A673 (cell line): ENCODE measurements around the gene ADAMTS6. TPM values are rescaled to one million over a fixed set of nuclear protein-coding genes. Genes with fewer than 3 reads are reported as not detected.

Experiments
- BruUV-seq: library from RNA; stranded (reverse); fragments of 400-500 nt; replicated peaks from 2 replicates; lab custom pipeline; 2021; lab: Mats Ljungman, UMichigan
- CTCF ChIA-PET: fragments of 300-600 bp; sonication (Branson Sonifier 250); formaldehyde crosslinking; loops from one replicate; lab custom pipeline; 2022; ENCODE audit warnings: antibody characterized with exemption; lab: Charles Lee
- POLR2A ChIA-PET: fragments of 300-600 bp; sonication (Branson Sonifier 250); formaldehyde crosslinking; loops from one replicate; lab custom pipeline; 2022; ENCODE audit warnings: antibody characterized with exemption; ENCODE audit not compliant: low non-redundant PET; lab: Charles Lee
- DNase-seq: peaks from one replicate; pipeline ENCODE4 v3.0.0-alpha.2; 2015; ENCODE audit warnings: low spot score
- H3K27ac ChIP-seq: fragments of 200-600 bp; sonication (generic); 2 replicates; pipeline ENCODE4 v1.5.1; 2016; ENCODE audit warnings: mixed run types, low read depth, mild to moderate bottlenecking, mixed read lengths, antibody characterized with exemption, low read length; ENCODE audit not compliant: poor library complexity, severe bottlenecking
- H3K27me3 ChIP-seq: fragments of 200-600 bp; sonication (generic); replicated peaks from 2 replicates; pipeline ENCODE4 v1.6.1; 2017; ENCODE audit warnings: mixed run types, low read depth, mild to moderate bottlenecking, mixed read lengths, antibody characterized with exemption, low read length; ENCODE audit not compliant: insufficient read depth, poor library complexity
- H3K36me3 ChIP-seq: fragments of 200-600 bp; sonication (generic); 2 replicates; pipeline ENCODE4 v1.6.1; 2016; ENCODE audit warnings: mixed run types, mild to moderate bottlenecking, mixed read lengths, antibody characterized with exemption, low read length; ENCODE audit not compliant: insufficient read depth, poor library complexity, severe bottlenecking
- H3K4me1 ChIP-seq: fragments of 200-600 bp; sonication (generic); 2 replicates; pipeline ENCODE4 v1.6.1; 2017; ENCODE audit warnings: mixed run types, mild to moderate bottlenecking, mixed read lengths, antibody characterized with exemption, low read length; ENCODE audit not compliant: insufficient read depth, poor library complexity, severe bottlenecking
- H3K4me3 ChIP-seq: fragments of 200-600 bp; sonication (generic); 2 replicates; pipeline ENCODE4 v1.5.1; 2016; ENCODE audit warnings: low read depth, mixed run types, mild to moderate bottlenecking, mixed read lengths, low read length; ENCODE audit not compliant: poor library complexity, severe bottlenecking
- H3K9me3 ChIP-seq: fragments of 200-600 bp; sonication (generic); 2 replicates; pipeline ENCODE4 v1.6.1; 2016; ENCODE audit warnings: mixed run types, low read depth, mild to moderate bottlenecking, mixed read lengths, antibody characterized with exemption, low read length; ENCODE audit not compliant: poor library complexity, severe bottlenecking
- EZH2 ChIP-seq: fragments of 200-600 bp; sonication (generic); IDR thresholded peaks from 2 replicates; pipeline ENCODE4 v1.6.1; 2017; ENCODE audit warnings: borderline replicate concordance, low read depth, mild to moderate bottlenecking, mixed read lengths, antibody characterized with exemption, low read length; ENCODE audit not compliant: poor library complexity, severe bottlenecking
- intact Hi-C: fragments of 100-400 bp; cut with micrococcal nuclease; formaldehyde crosslinking; loops from one replicate; pipeline ENCODE4 v1.10.0; 2022; ENCODE audit not compliant: unreplicated experiment
- total RNA-seq: library from RNA; stranded (reverse); gene quantifications from 2 replicates; pipeline ENCODE4 v1.2.3, GENCODE V29; 2021
- TF ChIP-seq, protein P1 (sequence below): fragments of 300-800, 200-600 bp; sonication (generic); conservative IDR thresholded peaks from 2 replicates; pipeline ENCODE4 v1.5.1; 2017; ENCODE audit warnings: low read depth, mild to moderate bottlenecking, antibody characterized with exemption, low read length, moderate library complexity, mixed read lengths

ADAMTS6 gene
- total RNA-seq, 1 experiment from 2014 or later = 2.6 TPM

GRCh38 chr5:65150599-65151304, 331.0 kb downstream of the ADAMTS6 start:
- no peak for DNase-seq
- CTCF ChIA-PET = no interaction called here
- Histone ChIP-seq H3K27ac (no peak overlapping the region), H3K9me3 (no peaks in the 10 kb centered on the region), H3K4me3 (no peak overlapping the region), H3K36me3 (no peaks in the 10 kb centered on the region), H3K4me1 (no peaks in the 10 kb centered on the region), H3K27me3 (no peaks in the 10 kb centered on the region)
- no peak for TF ChIP-seq EZH2
- TF ChIP-seq, protein P1, sequence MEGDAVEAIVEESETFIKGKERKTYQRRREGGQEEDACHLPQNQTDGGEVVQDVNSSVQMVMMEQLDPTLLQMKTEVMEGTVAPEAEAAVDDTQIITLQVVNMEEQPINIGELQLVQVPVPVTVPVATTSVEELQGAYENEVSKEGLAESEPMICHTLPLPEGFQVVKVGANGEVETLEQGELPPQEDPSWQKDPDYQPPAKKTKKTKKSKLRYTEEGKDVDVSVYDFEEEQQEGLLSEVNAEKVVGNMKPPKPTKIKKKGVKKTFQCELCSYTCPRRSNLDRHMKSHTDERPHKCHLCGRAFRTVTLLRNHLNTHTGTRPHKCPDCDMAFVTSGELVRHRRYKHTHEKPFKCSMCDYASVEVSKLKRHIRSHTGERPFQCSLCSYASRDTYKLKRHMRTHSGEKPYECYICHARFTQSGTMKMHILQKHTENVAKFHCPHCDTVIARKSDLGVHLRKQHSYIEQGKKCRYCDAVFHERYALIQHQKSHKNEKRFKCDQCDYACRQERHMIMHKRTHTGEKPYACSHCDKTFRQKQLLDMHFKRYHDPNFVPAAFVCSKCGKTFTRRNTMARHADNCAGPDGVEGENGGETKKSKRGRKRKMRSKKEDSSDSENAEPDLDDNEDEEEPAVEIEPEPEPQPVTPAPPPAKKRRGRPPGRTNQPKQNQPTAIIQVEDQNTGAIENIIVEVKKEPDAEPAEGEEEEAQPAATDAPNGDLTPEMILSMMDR = no peak
- intact Hi-C loops = no loop called here
- BruUV-seq = no TSS peak
- POLR2A ChIA-PET = no interaction called here

DNA sequence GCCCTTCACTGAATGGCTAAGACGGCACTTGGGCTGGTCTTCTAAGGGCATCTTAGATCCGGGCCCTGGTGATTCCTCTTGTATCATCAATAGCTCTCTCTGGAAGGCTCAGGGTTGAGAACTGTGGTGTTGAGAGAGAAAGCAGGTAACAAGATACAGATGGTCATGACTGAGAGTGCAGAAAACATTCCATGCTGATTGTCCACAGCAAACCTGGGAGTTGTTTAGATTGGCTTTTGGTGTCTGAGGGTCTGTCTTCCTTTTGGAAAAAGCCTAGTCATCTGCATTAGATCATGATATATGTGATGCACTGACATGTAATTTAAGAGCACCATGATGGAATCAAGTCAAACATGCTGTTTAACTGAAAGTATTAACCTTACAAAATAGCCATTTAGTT, 331.9 kb downstream of the ADAMTS6 start:
- intact Hi-C loops = no loop called here
- H3K4me3 ChIP-seq = no peak overlapping the region
- no TSS peak for BruUV-seq
- DNase-seq = no peak
- H3K9me3 ChIP-seq = no peaks in the 10 kb centered on the region
- no peaks in the 10 kb centered on the region for H3K36me3 ChIP-seq
- POLR2A ChIA-PET = no interaction called here
- no peak overlapping the region for H3K27ac ChIP-seq
- CTCF ChIA-PET = no interaction called here
- H3K27me3 ChIP-seq = no peaks in the 10 kb centered on the region
- TF ChIP-seq EZH2 = no peak
- TF ChIP-seq, protein P1 = no peak
- H3K4me1 ChIP-seq = no peaks in the 10 kb centered on the region

DNA sequence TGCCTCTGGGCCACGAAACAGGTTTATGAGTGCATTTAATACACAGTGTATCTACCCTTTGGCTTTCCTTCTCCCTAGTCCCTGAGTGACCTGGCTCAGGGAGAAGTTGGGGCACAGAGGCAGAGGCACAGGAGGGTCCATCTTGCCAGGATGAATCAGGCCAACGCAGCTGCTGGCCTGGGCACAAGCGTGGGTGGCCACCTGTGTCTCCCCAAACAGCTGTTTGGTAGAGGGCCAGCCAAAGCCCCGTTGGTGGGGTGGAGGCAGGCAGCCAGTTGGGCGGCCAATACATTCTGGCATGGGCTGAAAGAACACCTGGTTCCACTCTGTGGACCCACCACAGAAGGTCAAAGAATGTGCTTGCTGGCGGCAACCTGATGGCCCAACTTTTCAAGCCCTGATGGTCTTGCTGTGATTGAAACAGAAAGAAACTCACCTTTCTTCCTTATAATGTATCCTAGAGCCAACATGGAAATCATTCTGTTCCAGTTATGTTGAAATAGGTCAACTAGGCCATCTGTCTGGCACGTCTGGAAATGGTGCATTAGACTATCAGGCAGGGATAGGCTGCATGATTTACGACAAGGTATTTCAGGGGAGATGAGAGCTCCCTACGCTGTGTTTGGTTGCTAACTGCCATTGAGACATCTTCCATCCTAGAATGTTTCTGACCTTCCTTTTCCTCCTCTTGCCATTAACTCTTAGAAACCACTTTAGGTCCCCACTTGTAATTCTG, 337.4 kb downstream of the ADAMTS6 start:
- no peak for DNase-seq
- Histone ChIP-seq H3K4me3 (no peak overlapping the region), H3K4me1 (peaks cover 22% of the 10 kb centered on the region), H3K9me3 (no peaks in the 10 kb centered on the region), H3K36me3 (no peaks in the 10 kb centered on the region), H3K27ac (no peak overlapping the region), H3K27me3 (no peaks in the 10 kb centered on the region)
- POLR2A ChIA-PET = no interaction called here
- intact Hi-C loops = no loop called here
- no peak for TF ChIP-seq EZH2
- TF ChIP-seq, protein P1 = no peak
- CTCF ChIA-PET = no interaction called here
- BruUV-seq = no TSS peak
